HepG2 (cell line): ENCODE measurements around the gene GLTPD2. TPM values are rescaled to one million over a fixed set of nuclear protein-coding genes. Genes with fewer than 3 reads are reported as not detected.

Source experiments
- CHD2 ChIP-seq: IDR thresholded peaks from 2 replicates; pipeline ENCODE4 v1.6.1; 2011; ENCODE audit warnings: low read depth, low read length, improper control_type of control experiment
- CREM ChIP-seq, 2 experiments: sonication (generic) in 1 of 2; formaldehyde crosslinking in 1 of 2; IDR thresholded peaks; 2 replicates each; pipeline versions ENCODE4 v1.4.0 to v1.6.1; 2016 to 2020; ENCODE audit warnings: antibody characterized with exemption in 1 of 2, mild to moderate bottlenecking in 1 of 2, missing genetic modification reagents in 1 of 2
- ETS1 ChIP-seq: sonication (generic); formaldehyde crosslinking; IDR thresholded peaks from 2 replicates; pipeline ENCODE4 v1.4.0; 2020; ENCODE audit warnings: missing genetic modification reagents
- IRX3 ChIP-seq: sonication (generic); formaldehyde crosslinking; IDR thresholded peaks from 2 replicates; pipeline ENCODE4 v1.8.1; 2023; ENCODE audit warnings: mild to moderate bottlenecking, low read depth, missing genetic modification reagents, borderline replicate concordance
- KDM3A ChIP-seq: IDR thresholded peaks from 2 replicates; pipeline ENCODE4 v1.6.1; 2018; ENCODE audit warnings: low read depth, missing compliant biosample characterization
- KLF6 ChIP-seq: IDR thresholded peaks from 2 replicates; pipeline ENCODE4 v1.8.0; 2016; ENCODE audit warnings: missing biosample characterization, missing genetic modification reagents
- MLX ChIP-seq: IDR thresholded peaks from 2 replicates; pipeline ENCODE4 v1.6.1; 2016
- MXD1 ChIP-seq: sonication (generic); formaldehyde crosslinking; IDR thresholded peaks from 2 replicates; pipeline ENCODE4 v1.4.0; 2020; ENCODE audit warnings: mild to moderate bottlenecking, missing genetic modification reagents
- RBM22 ChIP-seq: fragments of 200-400 bp; formaldehyde crosslinking; optimal IDR thresholded peaks from 2 replicates; pipeline ENCODE3; 2017; ENCODE audit warnings: mild to moderate bottlenecking, low read length, moderate library complexity
- SP1 ChIP-seq, 2 experiments: fragments of 450-650 bp in 1 of 2; sonication (generic) in 1 of 2; formaldehyde crosslinking in 1 of 2; IDR thresholded peaks; 2 replicates each; pipeline versions ENCODE4 v1.4.0 to v1.6.1; 2016 to 2020; ENCODE audit warnings: missing genetic modification reagents in 1 of 2
- TBP ChIP-seq: sonication (generic); formaldehyde crosslinking; IDR thresholded peaks from 2 replicates; pipeline ENCODE4 v1.5.0; 2020; ENCODE audit warnings: missing genetic modification reagents
- ZHX2 ChIP-seq, 2 experiments: sonication (generic) in 1 of 2; formaldehyde crosslinking in 1 of 2; IDR thresholded peaks; 2 replicates each; pipeline versions ENCODE4 v1.6.1 to v1.9.0; 2014 to 2022; ENCODE audit warnings: antibody characterized with exemption in 1 of 2, borderline replicate concordance in 1 of 2, inconsistent platforms in 1 of 2, low read depth in 1 of 2, missing genetic modification reagents in 1 of 2
- ZKSCAN8 ChIP-seq: IDR thresholded peaks from 2 replicates; pipeline ENCODE4 v1.6.1; 2016; ENCODE audit warnings: borderline replicate concordance, missing genetic modification reagents, missing compliant biosample characterization
- ZNF432 ChIP-seq: sonication (generic); formaldehyde crosslinking; IDR thresholded peaks from 2 replicates; pipeline ENCODE4 v1.5.0; 2020; ENCODE audit warnings: missing genetic modification reagents, mild to moderate bottlenecking, borderline replicate concordance
- ZNF468 ChIP-seq: sonication (generic); formaldehyde crosslinking; IDR thresholded peaks from 2 replicates; pipeline ENCODE4 v1.8.0; 2022; ENCODE audit warnings: mild to moderate bottlenecking, moderate library complexity, missing genetic modification reagents
- polyA plus RNA-seq, 8 experiments: library from polyadenylated mRNA; depleted of rRNA in 3 of 8; stranded (reverse) in 7 of 8; unstranded in 1 of 8; fragments of >200 nt; fragmentation: Illumina TruSeq in 4 of 8; extraction: Trizol in 4 of 8; gene quantifications; 2 replicates each; pipeline versions ENCODE4 v1.2.1 to v1.2.3, GENCODE V29; 2011 to 2016; ENCODE audit warnings: low read depth in 4 of 8, missing spikeins in 1 of 8, mixed read lengths in 1 of 8; ENCODE audit not compliant: insufficient read depth in 1 of 8
- total RNA-seq, 5 experiments: library from RNA; depleted of rRNA; stranded (reverse); fragments of >200 nt; fragmentation: Illumina TruSeq; extraction: Trizol; gene quantifications; 2 replicates each; pipeline ENCODE4 v1.2.3, GENCODE V29; 2016; ENCODE audit warnings: low read depth in 1 of 5
- TF ChIP-seq, protein P1 (sequence below): sonication (generic); formaldehyde crosslinking; IDR thresholded peaks from 2 replicates; pipeline ENCODE4 v1.5.1; 2020; ENCODE audit warnings: missing genetic modification reagents, mild to moderate bottlenecking, borderline replicate concordance
- TF ChIP-seq, protein P2 (sequence below): sonication (generic); formaldehyde crosslinking; IDR thresholded peaks from 2 replicates; pipeline ENCODE4 v1.5.0; 2020; ENCODE audit warnings: missing genetic modification reagents

GLTPD2 gene
- total and polyA plus RNA-seq, 2 of the 13 experiments (the other 11 are each of a cell fraction or from before 2014, with no cell fraction given), result 7.5 to 12.9 TPM

GRCh38 chr17:4833178-4833940, 44.6 kb downstream of the GLTPD2 start, which contains the start of gene MINK1 (continued):
- TF ChIP-seq ZHX2 (IDR thresholded peaks at IDR 0.05; ENCODE audit: low read depth), result no peak
- no peak for TF ChIP-seq ZHX2 (CRISPR knock-in tag; IDR thresholded peaks at IDR 0.05; ENCODE audit: borderline replicate concordance)
- no peak; the same call in 1 of the 2 replicates for TF ChIP-seq IRX3 (CRISPR knock-in tag)
- no peak for TF ChIP-seq SP1 (IDR thresholded peaks at IDR 0.05)
- no peak for TF ChIP-seq SP1 (CRISPR knock-in tag; IDR thresholded peaks at IDR 0.05)
- TF ChIP-seq CREM (IDR thresholded peaks at IDR 0.05), result no peak
- TF ChIP-seq CREM (CRISPR knock-in tag; IDR thresholded peaks at IDR 0.05), result no peak
- no peak for TF ChIP-seq ZKSCAN8 (CRISPR knock-in tag)
- TF ChIP-seq RBM22, result no peak
- peak; percentile 69; the same call in 1 of the 2 replicates for TF ChIP-seq MXD1 (CRISPR knock-in tag)
- TF ChIP-seq TBP (CRISPR knock-in tag), result no peak; the same call in 1 of the 2 replicates
- TF ChIP-seq CHD2, result peak; percentile 86
- TF ChIP-seq ETS1, result no peak
- TF ChIP-seq ZNF468 (CRISPR knock-in tag), result no peak
- TF ChIP-seq, protein P1, sequence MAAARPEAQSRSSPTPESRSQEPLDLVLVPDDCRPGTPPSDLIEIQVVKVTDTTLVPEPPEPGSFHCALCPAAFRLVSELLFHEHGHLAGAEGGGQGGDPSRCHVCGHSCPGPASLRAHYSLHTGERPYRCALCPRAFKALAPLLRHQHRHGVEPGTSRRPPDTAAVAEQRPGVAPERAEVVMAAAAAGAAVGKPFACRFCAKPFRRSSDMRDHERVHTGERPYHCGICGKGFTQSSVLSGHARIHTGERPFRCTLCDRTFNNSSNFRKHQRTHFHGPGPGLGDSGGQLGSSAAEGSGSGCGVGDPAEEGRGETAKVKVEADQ (CRISPR knock-in tag), result peak; percentile 52; the same call in 1 of the 2 replicates
- no peak for TF ChIP-seq ZNF432 (CRISPR knock-in tag)
- no peak; the same call in 1 of the 2 replicates for TF ChIP-seq KLF6 (CRISPR knock-in tag)
- TF ChIP-seq KDM3A (CRISPR knock-in tag), result peak; percentile 29; the same call in 1 of the 2 replicates
- TF ChIP-seq, protein P2, sequence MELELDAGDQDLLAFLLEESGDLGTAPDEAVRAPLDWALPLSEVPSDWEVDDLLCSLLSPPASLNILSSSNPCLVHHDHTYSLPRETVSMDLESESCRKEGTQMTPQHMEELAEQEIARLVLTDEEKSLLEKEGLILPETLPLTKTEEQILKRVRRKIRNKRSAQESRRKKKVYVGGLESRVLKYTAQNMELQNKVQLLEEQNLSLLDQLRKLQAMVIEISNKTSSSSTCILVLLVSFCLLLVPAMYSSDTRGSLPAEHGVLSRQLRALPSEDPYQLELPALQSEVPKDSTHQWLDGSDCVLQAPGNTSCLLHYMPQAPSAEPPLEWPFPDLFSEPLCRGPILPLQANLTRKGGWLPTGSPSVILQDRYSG, result no peak
- no peak for TF ChIP-seq MLX (CRISPR knock-in tag)
